GM12878 (cell line): Measurements from ENCODE around the gene TACSTD2. TPM values are rescaled to one million over a fixed set of nuclear protein-coding genes. Genes with fewer than 3 reads are reported as not detected.

ENCODE experiments used
- ATAC-seq: fragments of 200-7000 bp; cut with Tn5 transposase; 3 replicates; pipeline ENCODE4 v1.9.1; 2020; ENCODE audit warnings: mild to moderate bottlenecking, moderate library complexity
- BruUV-seq: library from RNA; stranded (reverse); fragments of 400-500 nt; replicated peaks from 2 replicates; lab custom pipeline; 2021; lab: Mats Ljungman, UMichigan
- CTCF ChIA-PET: fragments of 300-600 bp; sonication (Branson Sonifier 250); formaldehyde crosslinking; extraction: SDS; loops from one replicate; lab custom pipeline; 2021; ENCODE audit warnings: inconsistent platforms; lab: Yijun Ruan, JAX
- POLR2A ChIA-PET: fragments of 350-600 bp; formaldehyde crosslinking; extraction: SDS; loops from one replicate; lab custom pipeline; 2021; ENCODE audit warnings: inconsistent platforms; lab: Charles Lee
- RAD21 ChIA-PET: fragments of 300-600 bp; sonication (Branson Sonifier 250); formaldehyde crosslinking; loops from one replicate; lab custom pipeline; 2023; ENCODE audit warnings: antibody characterized with exemption; ENCODE audit not compliant: unreplicated experiment; lab: Charles Lee
- SMC1A ChIA-PET: fragments of 300-600 bp; sonication (Branson Sonifier 250); formaldehyde crosslinking; loops from one replicate; lab custom pipeline; 2023; ENCODE audit not compliant: unreplicated experiment, uncharacterized antibody; lab: Charles Lee
- DNase-seq: peaks from one replicate; pipeline ENCODE4 v3.0.0-alpha.2; 2011; ENCODE audit warnings: low read depth, low spot score
- FAIRE-seq: peaks from 3 replicates; lab custom pipeline; 2011; peaks lifted over from hg19 to GRCh38; lab: Jason Lieb, UNC
- H2AFZ ChIP-seq: 2 replicates; pipeline ENCODE4 v1.6.0; 2011; ENCODE audit warnings: low read depth, low read length, control low read depth; ENCODE audit not compliant: control insufficient read depth
- H3K27ac ChIP-seq: 2 replicates; pipeline ENCODE4 v1.5.1; 2011; ENCODE audit warnings: control low read depth; ENCODE audit not compliant: control insufficient read depth, insufficient read depth
- H3K27me3 ChIP-seq, 2 experiments: replicated peaks in 1 of 2; 2 replicates each; pipeline versions ENCODE4 v1.6.0 to v1.6.1; 2011; ENCODE audit warnings: low read length in 1 of 2; ENCODE audit not compliant: control insufficient read depth in 2 of 2, insufficient read depth in 2 of 2
- H3K36me3 ChIP-seq, 2 experiments: 2 replicates each; pipeline ENCODE4 v1.5.1; 2011; ENCODE audit warnings: low read length in 1 of 2; ENCODE audit not compliant: control insufficient read depth in 2 of 2, insufficient read depth in 2 of 2
- H3K4me1 ChIP-seq: 2 replicates; pipeline ENCODE4 v1.6.1; 2011; ENCODE audit warnings: mild to moderate bottlenecking, low read length, moderate library complexity, mixed read lengths; ENCODE audit not compliant: control insufficient read depth, insufficient read depth
- H3K4me2 ChIP-seq: 2 replicates; pipeline ENCODE4 v1.6.0; 2011; ENCODE audit warnings: control low read depth; ENCODE audit not compliant: control insufficient read depth, insufficient read depth
- H3K4me3 ChIP-seq: fragments of 200-600 bp; sonication (generic); 2 replicates; pipeline ENCODE4 v1.5.1; 2016
- H3K79me2 ChIP-seq: 2 replicates; pipeline ENCODE4 v1.6.0; 2011; ENCODE audit warnings: low read length; ENCODE audit not compliant: control insufficient read depth, insufficient read depth
- H3K9ac ChIP-seq: 2 replicates; pipeline ENCODE4 v1.8.0; 2011; ENCODE audit warnings: low read length, control low read depth, mixed read lengths; ENCODE audit not compliant: control insufficient read depth, insufficient read depth
- H3K9me3 ChIP-seq: replicated peaks from 3 replicates; pipeline ENCODE4 v1.5.1; 2011; ENCODE audit warnings: mild to moderate bottlenecking, low read length; ENCODE audit not compliant: control insufficient read depth, insufficient read depth
- H4K20me1 ChIP-seq: 2 replicates; pipeline ENCODE4 v1.6.0; 2011; ENCODE audit not compliant: control insufficient read depth, insufficient read depth
- ASH2L ChIP-seq: fragments of 300-600, 200-600 bp; sonication (generic); IDR thresholded peaks from 2 replicates; pipeline ENCODE4 v1.6.1; 2017; ENCODE audit warnings: low read depth, mild to moderate bottlenecking, borderline replicate concordance
- ATF2 ChIP-seq: IDR thresholded peaks from 2 replicates; pipeline ENCODE4 v1.6.1; 2012; ENCODE audit warnings: low read length, inconsistent platforms
- CREB1 ChIP-seq: IDR thresholded peaks from 2 replicates; pipeline ENCODE4 v1.6.1; 2012; ENCODE audit warnings: low read depth, mild to moderate bottlenecking, inconsistent platforms
- EP300 ChIP-seq, 2 experiments: fragments of 150-350 bp in 1 of 2; IDR thresholded peaks; 2 replicates each; pipeline ENCODE4 v1.6.1; 2011 to 2012; ENCODE audit warnings: low read depth in 2 of 2, low read length in 2 of 2, borderline replicate concordance in 1 of 2, improper control_type of control experiment in 1 of 2, inconsistent platforms in 1 of 2; ENCODE audit not compliant: control insufficient read depth in 1 of 2
- HDAC2 ChIP-seq: fragments of 200-600 bp; sonication (generic); IDR thresholded peaks from 2 replicates; pipeline ENCODE4 v1.6.1; 2017
- IKZF2 ChIP-seq, 2 experiments: fragments of 450-650 bp; IDR thresholded peaks; 2 replicates each; pipeline ENCODE4 v1.6.1; 2017; ENCODE audit warnings: mild to moderate bottlenecking in 2 of 2, moderate library complexity in 2 of 2
- MXI1 ChIP-seq: fragments of 150-350 bp; IDR thresholded peaks from 2 replicates; pipeline ENCODE4 v1.6.1; 2011; ENCODE audit warnings: low read depth, mild to moderate bottlenecking, inconsistent platforms, low read length, improper control_type of control experiment
- NFIC ChIP-seq: IDR thresholded peaks from 2 replicates; pipeline ENCODE4 v1.6.1; 2012; ENCODE audit warnings: low read depth, mild to moderate bottlenecking, inconsistent platforms, low read length, moderate library complexity
- NFYA ChIP-seq: IDR thresholded peaks from 2 replicates; pipeline ENCODE4 v1.6.1; 2011; ENCODE audit warnings: low read depth, mild to moderate bottlenecking, low read length, improper control_type of control experiment, borderline replicate concordance
- NFYB ChIP-seq: IDR thresholded peaks from 2 replicates; pipeline ENCODE4 v1.6.1; 2011; ENCODE audit warnings: low read depth, mild to moderate bottlenecking, low read length, improper control_type of control experiment, moderate library complexity; ENCODE audit not compliant: insufficient read depth
- PAX8 ChIP-seq: fragments of 450-650 bp; IDR thresholded peaks from 2 replicates; pipeline ENCODE4 v1.6.1; 2017; ENCODE audit warnings: mild to moderate bottlenecking, moderate library complexity
- POLR2AphosphoS5 ChIP-seq: IDR thresholded peaks from 2 replicates; pipeline ENCODE4 v1.6.1; 2011; ENCODE audit warnings: mild to moderate bottlenecking, low read length, inconsistent platforms
- RELA ChIP-seq: fragments of 450-650 bp; IDR thresholded peaks from 2 replicates; pipeline ENCODE4 v1.8.0; 2014; ENCODE audit warnings: borderline replicate concordance; ENCODE audit not compliant: partially characterized antibody
- REST ChIP-seq: IDR thresholded peaks from 2 replicates; pipeline ENCODE4 v1.6.1; 2012; ENCODE audit warnings: mild to moderate bottlenecking, low read depth, low read length
- WGBS: methylation state at CpG from one replicate; pipeline ENCODE4 v1.1.6; 2016; ENCODE audit warnings: low lambda C conversion rate; ENCODE audit not compliant: insufficient replicate concordance, insufficient coverage; ENCODE audit errors: missing lambda C conversion rate; 5-methylcytosine and 5-hydroxymethylcytosine counted together
- in situ Hi-C: fragments of 300-500 bp; cut with MboI; formaldehyde crosslinking; loops from 9 replicates; pipeline ENCODE4 v1.14.3; 2018; ENCODE audit warnings: mixed read lengths
- intact Hi-C: fragments of 100-400 bp; cut with micrococcal nuclease; formaldehyde crosslinking; loops from one replicate; pipeline ENCODE4 v1.14.2; 2022; ENCODE audit not compliant: unreplicated experiment
- polyA plus RNA-seq, 11 experiments: library from polyadenylated mRNA; depleted of rRNA in 4 of 11; unstranded in 6 of 11; stranded (reverse) in 5 of 11; fragments of >200 nt; fragmentation: Nextera tagmentation in 4 of 11; fragmentation: Illumina TruSeq in 1 of 11; extraction: Ambion mirVana in 4 of 11; extraction: Trizol in 1 of 11; gene quantifications; 1 replicate in 1 of 11; 2 replicates in 10 of 11; pipeline versions ENCODE4 v1.2.1 to v1.2.3, GENCODE V29; 2011 to 2016; ENCODE audit warnings: inconsistent platforms in 2 of 11, missing spikeins in 2 of 11, low read depth in 1 of 11
- total RNA-seq, 4 experiments: library from RNA; depleted of rRNA in 3 of 4; stranded (reverse); fragments of >200 nt in 3 of 4; fragmentation: Illumina TruSeq in 1 of 4; extraction: Trizol in 1 of 4; gene quantifications; 2 replicates each; pipeline versions ENCODE4 v1.2.1 to v1.2.3, GENCODE V29; 2013 to 2021

TACSTD2 gene
- total and polyA plus RNA-seq, 10 of the 15 experiments (the other 5 are each of a cell fraction or from before 2014, with no cell fraction given) = 0.56 to 9.4 (median 3.7) TPM

- TF ChIP-seq NFYB (peak; percentile 45; the same call in 1 of the 2 replicates), MXI1 (no peak), HDAC2 (no peak)
- Histone ChIP-seq H3K4me1 (peaks cover 26% of the 10 kb centered on the region), H3K27me3 (no peaks in the 10 kb centered on the region), H3K9ac (no peak overlapping the region), H2AFZ (no peak overlapping the region), H3K4me3 (no peak overlapping the region), H3K4me2 (no peak overlapping the region), H3K27ac (no peak overlapping the region), H4K20me1 (no peaks in the 10 kb centered on the region), H3K79me2 (no peaks in the 10 kb centered on the region), H3K36me3 (no peaks in the 10 kb centered on the region), H3K9me3 (no peaks in the 10 kb centered on the region; the same call in 2 of the 3 replicates)
- CTCF ChIA-PET = no interaction called here
- DNase-seq (no peak), FAIRE-seq (no peak), ATAC-seq (no peak)
- no TSS peak for BruUV-seq
- intact Hi-C loops (no loop called here), in situ Hi-C loops (loop anchor here (25.0 kb wide), 1 partner anchor 1734 kb away; no protein-coding TSS in a partner anchor)
- RAD21 ChIA-PET = interaction anchor here (2.8 kb wide), 1 partner anchor 82 kb away, joined by 8 read pairs; no protein-coding TSS in a partner anchor
- POLR2A ChIA-PET = no interaction called here
- 78% methylated on average over 2 of the region's 2 CpGs for WGBS
- SMC1A ChIA-PET = no interaction called here
Observed at GRCh38 chr1:58570817-58571216, 6.2 kb downstream of the TACSTD2 start.

GRCh38 chr1:58570094-58570493 lies 7.0 kb downstream of the TACSTD2 start:
- ChIA-PET SMC1A (no interaction called here), RAD21 (no interaction called here), POLR2A (no interaction called here), CTCF (interaction anchor here (0.9 to 2.7 kb wide), 2 partner anchors 23 to 82 kb away, joined by 5 to 13 read pairs; partner anchors contain the start of gene OMA1)
- Histone ChIP-seq H3K4me3 (no peak overlapping the region), H3K9ac (no peak overlapping the region), H4K20me1 (no peaks in the 10 kb centered on the region), H3K27me3 (no peaks in the 10 kb centered on the region), H3K4me1 (peaks cover 26% of the 10 kb centered on the region), H3K36me3 (no peaks in the 10 kb centered on the region), H3K27ac (no peak overlapping the region), H3K79me2 (no peaks in the 10 kb centered on the region), H3K9me3 (no peaks in the 10 kb centered on the region), H3K4me2 (no peak overlapping the region), H2AFZ (no peak overlapping the region)
- ATAC-seq (no peak), DNase-seq (no peak), FAIRE-seq (no peak)
- intact Hi-C loops = no loop called here
- in situ Hi-C loops = loop anchor here (25.0 kb wide), 1 partner anchor 1733 kb away; no protein-coding TSS in a partner anchor
- no TSS peak for BruUV-seq
- TF ChIP-seq IKZF2 (IDR thresholded peaks at IDR 0.05) (no peak), ASH2L (no peak), EP300 (IDR thresholded peaks at IDR 0.05; ENCODE audit: borderline replicate concordance in 1 of 2, control insufficient read depth in 1 of 2, low read depth in 2 of 2, low read length in 2 of 2) (no peak), RELA (no peak), NFIC (no peak), POLR2AphosphoS5 (no peak), NFYA (no peak), ATF2 (no peak), PAX8 (no peak), CREB1 (no peak), HDAC2 (no peak), REST (no peak)
